GM13976 (cell line): Measurements from ENCODE around the gene NCOA3.
A peak's percentile ranks its signal among the peaks of the same experiment; 100 is the strongest.

Experiments used
- DNase-seq: peaks from one replicate; pipeline ENCODE4 v3.0.0; 2012; ENCODE audit warnings: low spot score
- in situ Hi-C: fragments of 300-500 bp; cut with MboI; formaldehyde crosslinking; loops from one replicate; pipeline ENCODE4 v1.12.0; 2022; ENCODE audit warnings: low sequenced_read_pairs, mixed read lengths, inconsistent platforms; ENCODE audit not compliant: unreplicated experiment
- TF ChIP-seq, protein P1 (sequence below): IDR thresholded peaks from 2 replicates; pipeline ENCODE4 v1.5.1; 2012; ENCODE audit warnings: borderline replicate concordance, mild to moderate bottlenecking; ENCODE audit not compliant: insufficient read depth; ENCODE audit errors: extremely low read depth, missing control alignments, control extremely low read depth

Gene NCOA3

DNA sequence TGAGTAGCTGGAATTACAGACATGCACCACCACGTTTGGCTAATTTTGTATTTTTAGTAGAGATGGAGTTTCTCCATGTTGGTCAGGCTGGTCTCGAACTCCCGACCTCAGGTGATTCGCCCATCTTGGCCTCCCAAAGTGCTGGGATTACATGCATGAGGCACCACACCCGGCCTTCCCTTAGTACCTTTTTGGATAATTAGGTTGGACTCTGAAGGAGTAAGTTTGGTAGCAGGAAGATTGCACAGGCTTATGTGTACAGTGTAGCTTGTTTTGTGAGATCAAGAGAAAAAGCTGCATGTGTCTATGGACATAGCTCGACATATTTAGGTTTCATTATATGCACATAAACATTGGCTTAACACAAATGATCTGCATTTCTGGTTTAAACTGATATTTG, 116.8 kb downstream of the NCOA3 start:
- DNase-seq, result no peak
- in situ Hi-C loops, result loop anchor here (25.0 kb wide), 1 partner anchor 206 kb away; no protein-coding TSS in a partner anchor
- TF ChIP-seq, protein P1, sequence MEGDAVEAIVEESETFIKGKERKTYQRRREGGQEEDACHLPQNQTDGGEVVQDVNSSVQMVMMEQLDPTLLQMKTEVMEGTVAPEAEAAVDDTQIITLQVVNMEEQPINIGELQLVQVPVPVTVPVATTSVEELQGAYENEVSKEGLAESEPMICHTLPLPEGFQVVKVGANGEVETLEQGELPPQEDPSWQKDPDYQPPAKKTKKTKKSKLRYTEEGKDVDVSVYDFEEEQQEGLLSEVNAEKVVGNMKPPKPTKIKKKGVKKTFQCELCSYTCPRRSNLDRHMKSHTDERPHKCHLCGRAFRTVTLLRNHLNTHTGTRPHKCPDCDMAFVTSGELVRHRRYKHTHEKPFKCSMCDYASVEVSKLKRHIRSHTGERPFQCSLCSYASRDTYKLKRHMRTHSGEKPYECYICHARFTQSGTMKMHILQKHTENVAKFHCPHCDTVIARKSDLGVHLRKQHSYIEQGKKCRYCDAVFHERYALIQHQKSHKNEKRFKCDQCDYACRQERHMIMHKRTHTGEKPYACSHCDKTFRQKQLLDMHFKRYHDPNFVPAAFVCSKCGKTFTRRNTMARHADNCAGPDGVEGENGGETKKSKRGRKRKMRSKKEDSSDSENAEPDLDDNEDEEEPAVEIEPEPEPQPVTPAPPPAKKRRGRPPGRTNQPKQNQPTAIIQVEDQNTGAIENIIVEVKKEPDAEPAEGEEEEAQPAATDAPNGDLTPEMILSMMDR, result no peak

- DNase-seq, result peak; percentile 44
- in situ Hi-C loops, result loop anchor here (10.0 to 25.0 kb wide), 2 partner anchors 209 to 426 kb away; no protein-coding TSS in a partner anchor
- TF ChIP-seq, protein P1, result peak; percentile 44
Observed at GRCh38 chr20:47620808-47621805, 119.4 kb downstream of the NCOA3 start.

DNA sequence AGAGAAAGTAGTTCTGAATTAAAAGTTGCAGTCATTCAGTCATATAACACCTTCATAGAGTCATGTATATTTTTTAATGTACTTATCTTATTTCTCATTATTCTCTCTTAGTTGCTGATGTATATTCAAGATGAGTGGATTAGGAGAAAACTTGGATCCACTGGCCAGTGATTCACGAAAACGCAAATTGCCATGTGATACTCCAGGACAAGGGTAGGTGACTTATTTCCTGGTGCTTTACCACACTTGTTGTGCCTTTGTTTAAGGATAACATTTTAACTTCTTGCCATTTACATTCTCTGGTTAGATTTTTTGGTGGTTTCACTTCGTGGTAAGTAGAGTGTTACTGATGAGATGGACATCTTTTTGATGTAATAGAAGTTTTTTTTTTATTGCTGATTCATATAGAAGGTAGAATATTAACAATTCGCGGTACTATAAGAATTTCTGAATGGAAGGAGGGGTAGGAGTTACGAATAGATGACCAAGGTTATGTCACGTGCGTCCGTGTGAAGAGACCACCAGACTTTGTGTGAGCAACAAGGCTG, 120.5 kb downstream of the NCOA3 start:
- no peak for DNase-seq
- TF ChIP-seq, protein P1, result no peak
- in situ Hi-C loops, result loop anchor here (10.0 to 25.0 kb wide), 2 partner anchors 210 to 427 kb away; no protein-coding TSS in a partner anchor

DNA sequence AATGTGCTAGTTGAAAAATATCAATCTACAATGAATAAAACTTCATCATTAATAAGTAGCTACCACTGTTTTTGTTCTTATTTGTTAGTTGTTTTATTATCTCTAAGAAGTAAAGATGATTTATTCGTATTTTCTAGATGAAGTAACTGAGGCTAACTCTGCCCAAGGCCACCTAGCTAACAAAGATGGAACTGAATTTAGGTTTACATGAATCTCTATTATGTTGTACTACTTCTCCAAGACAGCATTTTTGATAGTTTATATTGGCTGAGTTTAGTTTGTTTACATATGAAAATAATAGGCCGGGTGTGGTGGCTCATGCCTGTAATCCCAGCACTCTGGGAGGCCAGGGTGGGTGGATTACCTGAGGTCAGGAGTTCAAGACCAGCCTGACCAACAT, 121.5 kb downstream of the NCOA3 start:
- in situ Hi-C loops, result loop anchor here (10.0 to 25.0 kb wide), 2 partner anchors 211 to 428 kb away; no protein-coding TSS in a partner anchor

GRCh38 chr20:47627540-47627939, 125.9 kb downstream of the NCOA3 start:
- in situ Hi-C loops, result loop anchor here (10.0 kb wide), 1 partner anchor 433 kb away; no protein-coding TSS in a partner anchor
- DNase-seq, result no peak
- TF ChIP-seq, protein P1, result no peak

More for the DNA sequence above, 121.5 kb downstream of the NCOA3 start:
- no peak for DNase-seq
- TF ChIP-seq, protein P1, result no peak

DNA sequence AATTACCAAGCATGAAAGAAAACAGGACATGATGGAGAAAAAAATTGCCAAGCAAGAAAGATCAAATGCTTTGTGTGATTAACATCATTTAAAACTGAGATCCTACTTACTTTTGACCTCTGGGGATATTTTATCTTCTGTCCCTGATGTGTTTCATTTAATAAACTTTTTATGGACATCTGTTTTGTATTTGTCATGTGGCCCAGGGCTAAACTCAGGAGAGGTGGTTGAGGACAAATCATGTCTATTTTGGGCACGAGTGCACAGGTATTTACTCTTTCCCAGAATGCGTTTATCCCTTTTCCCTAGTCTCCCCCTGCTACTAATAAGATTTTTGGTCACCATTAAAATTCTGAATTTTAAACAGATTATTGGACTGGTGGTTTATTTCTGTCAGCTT, 128.2 kb downstream of the NCOA3 start:
- in situ Hi-C loops, result loop anchor here (10.0 kb wide), 1 partner anchor 435 kb away; no protein-coding TSS in a partner anchor
- DNase-seq, result no peak
- TF ChIP-seq, protein P1, result no peak
